Small intestine (tissue), 7 donors: ENCODE data around the gene POLR3H. TPM values are rescaled to one million over a fixed set of nuclear protein-coding genes. Genes with fewer than 3 reads are reported as not detected.

Experiments
- DNase-seq, 2 donors: peaks; one replicate each; pipeline versions ENCODE4 v3.0.0 to v3.0.0-alpha.2; 2013
- FAIRE-seq: peaks from 2 replicates; lab custom pipeline; 2012; peaks lifted over from hg19 to GRCh38; lab: Jason Lieb, UNC
- H3K27ac ChIP-seq, 3 donors: one replicate each; pipeline ENCODE4 v1.5.1; 2013; ENCODE audit warnings: low read length in 2 of 3, mild to moderate bottlenecking in 2 of 3, control low read depth in 1 of 3, inconsistent platforms in 1 of 3, low read depth in 1 of 3, moderate library complexity in 1 of 3
- H3K27me3 ChIP-seq, 3 donors: one replicate each; pipeline ENCODE4 v1.6.1; 2013; ENCODE audit warnings: low read length in 3 of 3, inconsistent platforms in 1 of 3; ENCODE audit not compliant: control insufficient read depth in 3 of 3, insufficient read depth in 3 of 3
- H3K36me3 ChIP-seq, 3 donors: one replicate each; pipeline ENCODE4 v1.6.1; 2013; ENCODE audit warnings: low read length in 3 of 3, inconsistent platforms in 1 of 3, low read depth in 1 of 3, mild to moderate bottlenecking in 1 of 3, moderate library complexity in 1 of 3; ENCODE audit not compliant: control insufficient read depth in 3 of 3, insufficient read depth in 2 of 3
- H3K4me1 ChIP-seq, 3 donors: one replicate each; pipeline ENCODE4 v1.6.1; 2013; ENCODE audit warnings: low read length in 2 of 3, inconsistent platforms in 1 of 3, low read depth in 1 of 3, mild to moderate bottlenecking in 1 of 3, moderate library complexity in 1 of 3; ENCODE audit not compliant: control insufficient read depth in 3 of 3, insufficient read depth in 2 of 3
- H3K4me3 ChIP-seq, 3 donors: one replicate each; pipeline ENCODE4 v1.5.1; 2013; ENCODE audit warnings: low read length in 3 of 3, control low read depth in 1 of 3, inconsistent platforms in 1 of 3, low read depth in 1 of 3, mild to moderate bottlenecking in 1 of 3, moderate library complexity in 1 of 3
- H3K9me3 ChIP-seq, 2 donors: one replicate each; pipeline ENCODE4 v1.6.1; 2013; ENCODE audit warnings: low read depth in 1 of 2, low read length in 1 of 2; ENCODE audit not compliant: control insufficient read depth in 2 of 2, insufficient read depth in 1 of 2
- whole genome bisulfite sequencing, 3 donors: extraction: QIAGEN DNeasy Blood & Tissue Kit; methylation state at CpG; one replicate each; pipeline ENCODE4 v1.1.7; 2013; 5-methylcytosine and 5-hydroxymethylcytosine counted together
- polyA plus RNA-seq, 4 donors: library from polyadenylated mRNA; stranded (reverse) in 3 of 4; unstranded in 1 of 4; fragments of 200-250 nt in 3 of 4; fragments of 120-200 nt in 1 of 4; gene quantifications; one replicate each; pipeline versions ENCODE4 v1.2.1 to v1.2.3, GENCODE V29; 2013
- donor health status: healthy with polysubstance abuse.
- donor health status: control.
- donor health status: control.
- donor health status: Bipolar disorder and iron deficiency.
- donor health status: healthy.

POLR3H gene
- polyA plus RNA-seq, 4 donors = 2.7 to 18.2 (median 9.5) TPM

DNA sequence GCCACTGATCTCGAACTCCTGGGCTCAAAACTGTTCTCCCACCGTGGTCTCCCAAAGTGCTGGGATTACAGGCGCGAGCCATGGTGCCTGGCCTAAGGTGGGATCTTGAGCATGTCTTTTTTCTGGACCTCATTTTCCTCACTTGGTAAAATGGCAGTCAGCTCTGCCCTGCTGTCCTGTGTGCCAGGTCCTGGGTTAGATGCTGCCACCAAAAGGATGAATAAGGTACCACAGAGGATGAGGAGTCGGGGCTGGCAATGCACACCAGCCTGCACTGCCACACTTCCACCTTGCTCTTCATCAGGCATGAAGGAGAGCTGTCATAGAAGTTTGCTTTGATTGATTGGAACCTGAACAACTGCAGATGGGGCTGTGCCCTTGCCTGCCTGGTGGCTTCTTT lies 43.1 kb downstream of the POLR3H start:
- peaks cover 0 to 38% (median 0%) of the 10 kb centered on the region in 3 donors for H3K4me1 ChIP-seq
- DNase-seq (peak in 1 of 2 donors; percentile 52), FAIRE-seq (no peak)
- no peaks in the 10 kb centered on the region for H3K27me3 ChIP-seq
- no peak overlapping the region for H3K4me3 ChIP-seq
- 86 to 92% (median 88%) methylated on average over 5 of the region's 5 CpGs for WGBS, 3 donors
- H3K27ac ChIP-seq = peak overlapping the region in 1 of 3 donors; percentile 8
- H3K9me3 ChIP-seq = no peaks in the 10 kb centered on the region
- H3K36me3 ChIP-seq = peaks cover 11 to 81% (median 26%) of the 10 kb centered on the region in 3 donors

DNA sequence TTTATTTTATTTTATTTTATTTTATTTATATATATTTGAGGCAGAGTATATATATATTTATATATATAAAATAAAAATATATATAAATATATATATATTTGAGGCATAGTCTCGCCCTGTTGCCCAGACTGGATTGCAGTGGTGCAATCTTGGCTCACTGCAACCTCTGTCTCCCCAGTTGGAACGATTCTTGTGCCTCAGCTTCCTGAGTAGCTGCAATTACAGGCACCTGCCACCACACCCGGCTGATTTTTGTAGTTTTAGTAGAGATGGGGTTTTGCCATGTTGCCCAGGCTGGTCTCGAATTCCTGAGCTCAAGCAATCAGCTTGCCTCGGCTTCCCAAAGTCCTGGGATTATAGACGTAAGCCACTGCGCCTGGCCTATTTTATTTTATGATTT lies 44.0 kb downstream of the POLR3H start:
- peaks cover 11 to 82% (median 24%) of the 10 kb centered on the region in 3 donors for H3K36me3 ChIP-seq
- H3K4me3 ChIP-seq = no peak overlapping the region
- no peaks in the 10 kb centered on the region for H3K9me3 ChIP-seq
- 75 to 85% (median 78%) methylated on average over 7 of the region's 7 CpGs for WGBS, 3 donors
- no peak for FAIRE-seq
- no peak for DNase-seq
- H3K27ac ChIP-seq = peak overlapping the region in 1 of 3 donors; percentile 73
- H3K27me3 ChIP-seq = no peaks in the 10 kb centered on the region
- peaks cover 0 to 38% (median 0%) of the 10 kb centered on the region in 3 donors for H3K4me1 ChIP-seq

DNA sequence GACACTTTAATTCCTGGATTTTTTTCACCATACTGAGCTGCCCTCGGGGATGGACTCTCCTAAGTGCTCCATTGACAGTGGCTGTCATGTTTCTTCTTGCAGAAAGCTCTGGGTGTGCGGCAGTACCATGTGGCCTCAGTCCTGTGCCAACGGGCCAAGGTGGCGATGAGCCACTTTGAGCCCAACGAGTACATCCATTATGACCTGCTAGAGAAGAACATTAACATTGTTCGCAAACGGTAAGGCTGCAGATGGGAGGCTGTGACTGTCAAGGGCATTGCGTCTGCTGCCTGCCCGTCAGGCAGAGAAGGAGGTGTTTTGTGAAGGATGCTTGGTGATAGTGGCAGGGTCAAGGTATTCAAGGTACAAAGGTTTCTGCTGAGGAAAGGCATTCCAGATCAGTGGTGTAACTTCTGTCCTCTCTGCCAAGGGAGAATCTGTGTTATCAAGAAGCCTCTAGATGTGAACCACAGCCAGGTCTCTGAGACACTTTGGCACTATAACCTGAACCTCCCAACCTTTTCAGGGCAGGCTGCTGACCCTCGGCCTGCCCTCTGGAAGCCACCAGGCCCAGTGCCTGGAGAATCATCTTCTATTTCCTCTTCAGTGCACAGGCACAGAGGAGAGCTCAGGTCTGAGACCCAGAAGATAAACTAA lies 44.5 kb downstream of the POLR3H start:
- no peak for FAIRE-seq

DNA sequence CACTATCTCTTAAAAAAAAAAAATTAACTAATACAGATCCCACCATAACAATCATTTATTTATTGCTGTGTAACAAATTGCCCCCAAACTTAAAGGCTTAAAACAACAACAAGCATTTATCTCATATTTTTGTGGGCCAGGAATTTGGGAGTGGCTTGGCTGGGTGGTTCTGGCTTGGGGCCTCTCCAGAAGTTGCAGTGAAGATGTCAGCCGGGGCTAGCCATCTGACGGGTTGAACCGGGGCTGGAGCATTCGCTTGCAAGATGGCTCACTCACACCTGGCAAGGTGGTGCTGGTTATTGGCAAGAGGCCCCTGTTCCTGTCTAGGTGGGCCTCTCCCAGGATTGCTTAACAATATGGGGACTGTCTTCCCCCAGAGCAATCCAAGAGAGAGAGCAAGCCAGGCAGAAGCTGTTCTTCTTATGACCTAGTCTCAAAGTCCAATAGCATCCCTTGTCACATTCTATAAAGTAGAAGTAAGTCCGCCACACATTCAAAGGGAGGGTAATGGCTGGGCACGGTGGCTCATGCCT lies 45.9 kb downstream of the POLR3H start:
- Histone ChIP-seq H3K27me3 (no peaks in the 10 kb centered on the region), H3K36me3 (peaks cover 11 to 80% (median 13%) of the 10 kb centered on the region in 3 donors), H3K27ac (peak overlapping the region in 2 of 3 donors; percentile 69 to 73), H3K4me1 (peaks cover 0 to 38% (median 0%) of the 10 kb centered on the region in 3 donors), H3K4me3 (no peak overlapping the region), H3K9me3 (no peaks in the 10 kb centered on the region)
- no peak for FAIRE-seq
- WGBS, 3 donors = 61 to 64% (median 62%) methylated on average over 6 of the region's 6 CpGs
- DNase-seq = peak; percentile 34 to 83

More for the DNA sequence above, 44.5 kb downstream of the POLR3H start:
- Histone ChIP-seq H3K4me1 (peaks cover 0 to 38% (median 0%) of the 10 kb centered on the region in 3 donors), H3K27ac (peak overlapping the region; percentile 6 to 73 (median 19)), H3K4me3 (no peak overlapping the region), H3K36me3 (peaks cover 11 to 82% (median 21%) of the 10 kb centered on the region in 3 donors), H3K9me3 (no peaks in the 10 kb centered on the region), H3K27me3 (no peaks in the 10 kb centered on the region)
- peak; percentile 80 to 94 for DNase-seq
- 48 to 81% (median 51%) methylated on average over 10 of the region's 10 CpGs for WGBS, 3 donors

DNA sequence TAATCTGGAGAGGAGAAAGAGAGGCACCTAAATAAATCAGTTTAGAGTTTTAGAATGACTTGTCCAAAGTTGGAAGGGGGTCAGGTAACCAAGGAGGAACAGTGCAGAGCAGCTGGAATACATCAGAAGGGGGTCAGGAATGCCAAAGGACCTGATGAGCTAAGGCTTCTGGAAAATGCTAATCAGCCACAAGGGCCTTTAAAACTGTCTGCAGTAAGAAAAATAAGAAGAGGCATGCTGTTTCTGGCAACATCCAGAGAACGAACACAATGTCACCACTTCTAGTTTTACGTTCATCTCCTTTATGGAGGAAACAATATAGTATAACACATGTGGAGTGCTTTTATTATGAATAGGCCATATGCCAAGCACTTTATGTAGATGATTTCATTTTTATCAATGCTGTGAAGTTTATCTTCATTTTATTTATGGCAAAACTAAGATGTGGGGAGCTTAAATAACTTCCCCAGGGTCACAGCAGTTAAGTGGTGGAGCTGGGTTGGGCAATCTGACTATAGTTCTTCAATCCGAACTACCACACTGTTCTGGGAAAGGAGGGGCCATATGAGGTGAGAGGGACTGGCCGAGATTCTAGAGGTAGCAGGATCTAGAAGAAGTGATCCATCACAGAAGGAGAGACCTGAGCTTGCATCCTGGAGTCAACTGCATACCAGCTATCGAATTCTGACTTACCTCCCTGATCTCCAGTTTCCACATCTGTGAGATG lies 52.7 kb downstream of the POLR3H start:
- FAIRE-seq (no peak), DNase-seq (no peak)
- peaks cover 6 to 53% (median 8%) of the 10 kb centered on the region in 3 donors for H3K36me3 ChIP-seq
- WGBS, 3 donors = 56 to 73% (median 62%) methylated on average over 5 of the region's 5 CpGs
- no peak overlapping the region for H3K4me3 ChIP-seq
- H3K27me3 ChIP-seq = no peaks in the 10 kb centered on the region
- no peaks in the 10 kb centered on the region for H3K9me3 ChIP-seq
- peak overlapping the region in 2 of 3 donors; percentile 8 to 15 for H3K27ac ChIP-seq
- peaks cover 6 to 42% (median 12%) of the 10 kb centered on the region in 3 donors for H3K4me1 ChIP-seq

DNA sequence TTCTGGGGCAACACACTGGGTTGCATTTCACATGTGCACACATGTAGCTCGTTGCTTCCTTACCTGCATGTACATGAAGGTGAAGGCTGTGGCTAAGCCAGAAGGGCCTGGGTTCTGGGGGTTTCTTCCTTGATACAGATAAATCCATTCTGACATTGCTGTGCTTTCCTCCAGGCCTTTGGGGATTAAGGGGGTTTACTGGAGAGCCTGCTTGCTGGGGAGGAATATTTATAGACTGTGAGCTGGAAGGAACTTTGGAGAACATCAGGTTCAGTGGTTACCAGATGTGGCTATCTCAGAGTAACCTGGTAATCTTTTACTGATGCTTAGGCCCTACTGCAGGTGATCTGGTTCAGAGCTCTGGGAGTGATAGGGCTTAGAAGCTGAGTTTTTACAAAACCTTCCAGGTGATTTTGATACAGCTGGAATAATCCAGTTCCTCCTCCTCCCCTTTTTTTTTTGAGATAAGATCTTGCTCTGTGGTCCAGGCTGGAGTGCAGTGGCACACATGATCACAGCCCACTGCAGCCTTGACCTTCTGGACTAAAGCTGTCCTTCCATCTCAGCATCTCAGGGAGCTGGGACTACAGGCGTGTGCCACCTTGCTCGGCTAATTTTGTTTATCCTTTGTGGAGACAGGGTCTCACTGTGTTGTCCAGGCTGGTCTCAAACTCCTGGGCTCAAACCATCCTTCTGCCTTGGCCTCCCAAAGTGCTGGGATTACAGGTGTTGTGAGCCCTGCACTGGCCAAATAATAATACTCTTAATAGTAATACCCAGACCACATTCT lies 55.5 kb downstream of the POLR3H start:
- 49 to 72% (median 61%) methylated on average over 3 of the region's 3 CpGs for WGBS, 3 donors
- no peaks in the 10 kb centered on the region for H3K9me3 ChIP-seq
- no peak for DNase-seq
- FAIRE-seq = no peak
- H3K4me1 ChIP-seq = peaks cover 8 to 57% (median 12%) of the 10 kb centered on the region in 3 donors
- peaks cover 3 to 35% (median 6%) of the 10 kb centered on the region in 3 donors for H3K36me3 ChIP-seq
- peak overlapping the region; percentile 39 to 80 (median 65) for H3K27ac ChIP-seq
- H3K27me3 ChIP-seq = no peaks in the 10 kb centered on the region
- no peak overlapping the region for H3K4me3 ChIP-seq

DNA sequence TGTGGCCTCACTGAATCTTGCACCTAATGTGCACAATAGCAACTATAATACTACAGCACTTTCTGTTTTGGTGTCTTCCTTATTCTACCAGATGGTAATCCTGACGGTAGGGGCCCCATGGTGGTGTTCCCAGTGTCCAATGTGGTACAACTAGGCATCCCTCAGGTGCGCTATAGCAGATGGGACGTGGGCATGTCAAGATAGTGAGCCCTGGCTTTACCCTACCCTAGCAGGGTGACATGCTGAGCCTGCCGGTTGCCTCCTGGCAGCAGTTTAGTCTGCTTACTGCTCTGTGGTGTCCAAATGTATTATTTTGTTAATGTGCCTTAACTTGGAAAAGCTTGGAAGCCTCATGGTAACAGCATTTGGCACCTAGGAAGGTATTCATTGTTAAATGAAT lies 56.2 kb downstream of the POLR3H start:
- WGBS, 3 donors = 52 to 77% (median 66%) methylated on average over 4 of the region's 4 CpGs
- no peaks in the 10 kb centered on the region for H3K9me3 ChIP-seq
- peak overlapping the region; percentile 26 to 80 (median 65) for H3K27ac ChIP-seq
- no peak overlapping the region for H3K4me3 ChIP-seq
- H3K4me1 ChIP-seq = peaks cover 8 to 57% (median 12%) of the 10 kb centered on the region in 3 donors
- FAIRE-seq (no peak), DNase-seq (no peak)
- peaks cover 3 to 35% (median 7%) of the 10 kb centered on the region in 3 donors for H3K36me3 ChIP-seq
- H3K27me3 ChIP-seq = no peaks in the 10 kb centered on the region
